Effector CD4-positive, alpha-beta T cell (primary cell): ENCODE data around the gene ZNF705A. TPM values are rescaled to one million over a fixed set of nuclear protein-coding genes. Genes with fewer than 3 reads are reported as not detected.
"Not testable (repeated sequence)": the region's sequence is repeated elsewhere in the genome, so short reads cannot be mapped to it uniquely, and the experiment has no call there.

Experiments
- DNase-seq: peaks from one replicate; pipeline ENCODE4 v3.0.0-alpha.2; 2020
- total RNA-seq: gene quantifications from one replicate; lab custom pipeline; 2026; lab: John Stamatoyannopoulos, UW

ZNF705A gene
- total RNA-seq, result not detected

GRCh38 chr12:8156845-8157244 lies at the start of gene ZNF705A:
Gene ZNF705A (plus strand): TSS chr12:8157015. CDS start chr12:8172626, 15,611 bp downstream.
- DNase-seq, result no peak

GRCh38 chr12:8108808-8109398 lies 47.9 kb upstream of the ZNF705A start:
- DNase-seq, result peak; percentile 70

- DNase-seq, result not testable (repeated sequence)
Measured at GRCh38 chr12:8113117-8113516, 43.7 kb upstream of the ZNF705A start.

GRCh38 chr12:8120072-8120713 lies 36.6 kb upstream of the ZNF705A start:
- no peak for DNase-seq

GRCh38 chr12:8123124-8123912 lies 33.5 kb upstream of the ZNF705A start, which contains the start of gene CLEC4A:
Gene CLEC4A (plus strand): TSS chr12:8123617. CDS start chr12:8123879, 262 bp downstream.
- no peak for DNase-seq

GRCh38 chr12:8127138-8127537 lies 29.7 kb upstream of the ZNF705A start:
- no peak for DNase-seq

GRCh38 chr12:8133636-8134397 lies 23.0 kb upstream of the ZNF705A start:
- DNase-seq, result not testable (repeated sequence)

- DNase-seq, result not testable (repeated sequence)
Measured at GRCh38 chr12:8134398-8134930, 22.4 kb upstream of the ZNF705A start.

GRCh38 chr12:8141647-8142046 lies 15.2 kb upstream of the ZNF705A start:
- not testable (repeated sequence) for DNase-seq

- no peak for DNase-seq
Measured at GRCh38 chr12:8143261-8143660, 13.6 kb upstream of the ZNF705A start.

- no peak for DNase-seq
Measured at GRCh38 chr12:8145754-8146441, 10.9 kb upstream of the ZNF705A start.

- DNase-seq, result no peak
Measured at GRCh38 chr12:8146442-8146771, 10.4 kb upstream of the ZNF705A start.

GRCh38 chr12:8154526-8154925 lies 2.3 kb upstream of the ZNF705A start:
- DNase-seq, result no peak

GRCh38 chr12:8156416-8156815 lies 399 bp upstream of the ZNF705A start:
- DNase-seq, result no peak

GRCh38 chr12:8157484-8158198 lies 826 bp downstream of the ZNF705A start:
- no peak for DNase-seq

- not testable (repeated sequence) for DNase-seq
Measured at GRCh38 chr12:8172911-8173310, 16.1 kb downstream of the ZNF705A start.

- DNase-seq, result peak; percentile 64
Measured at GRCh38 chr12:8179989-8180585, 23.3 kb downstream of the ZNF705A start.

- not testable (repeated sequence) for DNase-seq
Measured at GRCh38 chr12:8181271-8181670, 24.5 kb downstream of the ZNF705A start.

- DNase-seq, result not testable (repeated sequence)
Measured at GRCh38 chr12:8182923-8183322, 26.1 kb downstream of the ZNF705A start.

- DNase-seq, result not testable (repeated sequence)
Measured at GRCh38 chr12:8183346-8183745, 26.5 kb downstream of the ZNF705A start.

GRCh38 chr12:8184206-8184605 lies 27.4 kb downstream of the ZNF705A start:
- not testable (repeated sequence) for DNase-seq
